ENCODE data around the gene RBM47. TPM values are rescaled to one million over a fixed set of nuclear protein-coding genes. Genes with fewer than 3 reads are reported as not detected.

Gene RBM47
- total RNA-seq, 1 donor from 2014 or later, result 4.6 TPM

GRCh38 chr4:40406340-40406739 lies 223.3 kb downstream of the RBM47 start:
- H3K4me3 Mint-ChIP-seq (ENCODE audit: unreplicated experiment), result no peak overlapping the region
- TF ChIP-seq, protein P1, sequence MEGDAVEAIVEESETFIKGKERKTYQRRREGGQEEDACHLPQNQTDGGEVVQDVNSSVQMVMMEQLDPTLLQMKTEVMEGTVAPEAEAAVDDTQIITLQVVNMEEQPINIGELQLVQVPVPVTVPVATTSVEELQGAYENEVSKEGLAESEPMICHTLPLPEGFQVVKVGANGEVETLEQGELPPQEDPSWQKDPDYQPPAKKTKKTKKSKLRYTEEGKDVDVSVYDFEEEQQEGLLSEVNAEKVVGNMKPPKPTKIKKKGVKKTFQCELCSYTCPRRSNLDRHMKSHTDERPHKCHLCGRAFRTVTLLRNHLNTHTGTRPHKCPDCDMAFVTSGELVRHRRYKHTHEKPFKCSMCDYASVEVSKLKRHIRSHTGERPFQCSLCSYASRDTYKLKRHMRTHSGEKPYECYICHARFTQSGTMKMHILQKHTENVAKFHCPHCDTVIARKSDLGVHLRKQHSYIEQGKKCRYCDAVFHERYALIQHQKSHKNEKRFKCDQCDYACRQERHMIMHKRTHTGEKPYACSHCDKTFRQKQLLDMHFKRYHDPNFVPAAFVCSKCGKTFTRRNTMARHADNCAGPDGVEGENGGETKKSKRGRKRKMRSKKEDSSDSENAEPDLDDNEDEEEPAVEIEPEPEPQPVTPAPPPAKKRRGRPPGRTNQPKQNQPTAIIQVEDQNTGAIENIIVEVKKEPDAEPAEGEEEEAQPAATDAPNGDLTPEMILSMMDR (IDR thresholded peaks at IDR 0.05; ENCODE audit: unreplicated experiment), result no peak

DNA sequence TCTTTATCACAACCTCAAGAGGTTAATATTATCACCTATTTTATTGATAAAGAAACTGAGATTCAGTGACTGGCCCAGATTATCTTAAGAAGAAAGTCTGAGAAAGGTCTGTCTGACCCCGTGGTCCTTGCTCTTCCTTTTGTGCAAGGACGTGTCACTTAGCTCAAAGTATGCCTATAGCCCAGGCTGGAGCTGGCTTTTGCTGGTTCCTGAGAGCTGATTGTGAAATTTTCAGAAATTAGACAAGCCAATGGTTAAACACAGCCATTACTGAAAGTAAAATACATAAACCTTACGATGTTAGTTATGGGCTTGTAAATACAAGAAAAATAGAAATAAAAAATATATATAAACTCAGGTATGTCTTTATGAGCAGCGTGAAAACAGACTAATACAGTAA lies 224.5 kb downstream of the RBM47 start:
- Mint-ChIP-seq H3K4me1 (ENCODE audit: unreplicated experiment) (no peaks in the 10 kb centered on the region), H3K9me3 (ENCODE audit: unreplicated experiment) (peaks cover 6% of the 10 kb centered on the region), H3K36me3 (ENCODE audit: low read depth, unreplicated experiment) (peaks cover 9% of the 10 kb centered on the region), H3K27ac (ENCODE audit: unreplicated experiment) (no peak overlapping the region), H3K27me3 (ENCODE audit: unreplicated experiment) (no peaks in the 10 kb centered on the region), H3K4me3 (ENCODE audit: unreplicated experiment) (no peak overlapping the region)
- no peak for DNase-seq (ENCODE audit: low spot score)
- TF ChIP-seq, protein P1 (IDR thresholded peaks at IDR 0.05; ENCODE audit: unreplicated experiment), result no peak

More at GRCh38 chr4:40406340-40406739, 223.3 kb downstream of the RBM47 start:
- Mint-ChIP-seq H3K9me3 (ENCODE audit: unreplicated experiment) (peaks cover 6% of the 10 kb centered on the region), H3K27ac (ENCODE audit: unreplicated experiment) (no peak overlapping the region), H3K36me3 (ENCODE audit: low read depth, unreplicated experiment) (peaks cover 9% of the 10 kb centered on the region), H3K27me3 (ENCODE audit: unreplicated experiment) (no peaks in the 10 kb centered on the region), H3K4me1 (ENCODE audit: unreplicated experiment) (no peaks in the 10 kb centered on the region)
- DNase-seq (ENCODE audit: low spot score), result no peak

- no peak overlapping the region for H3K27ac Mint-ChIP-seq (ENCODE audit: unreplicated experiment)
- DNase-seq (ENCODE audit: low spot score), result no peak
- H3K36me3 Mint-ChIP-seq (ENCODE audit: low read depth, unreplicated experiment), result peaks cover 9% of the 10 kb centered on the region
- no peaks in the 10 kb centered on the region for H3K27me3 Mint-ChIP-seq (ENCODE audit: unreplicated experiment)
- peaks cover 6% of the 10 kb centered on the region for H3K9me3 Mint-ChIP-seq (ENCODE audit: unreplicated experiment)
- no peak overlapping the region for H3K4me3 Mint-ChIP-seq (ENCODE audit: unreplicated experiment)
- TF ChIP-seq, protein P1 (IDR thresholded peaks at IDR 0.05; ENCODE audit: unreplicated experiment), result no peak
- peaks cover 4% of the 10 kb centered on the region for H3K4me1 Mint-ChIP-seq (ENCODE audit: unreplicated experiment)
Measured at GRCh38 chr4:40403081-40403480, 226.6 kb downstream of the RBM47 start.

DNA sequence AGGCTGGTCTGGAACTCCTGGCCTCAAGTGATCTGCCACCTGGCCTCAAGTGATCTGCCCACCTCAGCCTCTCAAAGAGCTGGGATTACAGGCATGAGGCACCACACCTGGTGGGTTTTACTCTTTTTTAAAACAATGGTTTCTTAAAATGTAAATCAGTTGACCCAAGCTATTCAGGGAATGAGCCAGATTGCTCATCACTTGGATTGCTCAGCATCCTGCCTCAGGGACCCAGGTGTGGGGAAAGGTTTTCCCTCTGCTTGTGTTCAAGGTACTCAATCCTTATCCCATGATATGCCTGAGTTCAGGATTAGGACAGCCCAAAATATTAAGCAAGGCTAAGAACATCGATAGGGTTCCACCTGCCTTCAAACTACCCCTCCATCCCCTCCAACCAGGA lies 227.1 kb downstream of the RBM47 start:
- Mint-ChIP-seq H3K9me3 (ENCODE audit: unreplicated experiment) (peaks cover 5% of the 10 kb centered on the region), H3K4me3 (ENCODE audit: unreplicated experiment) (no peak overlapping the region), H3K36me3 (ENCODE audit: low read depth, unreplicated experiment) (peaks cover 5% of the 10 kb centered on the region), H3K27ac (ENCODE audit: unreplicated experiment) (no peak overlapping the region), H3K27me3 (ENCODE audit: unreplicated experiment) (no peaks in the 10 kb centered on the region), H3K4me1 (ENCODE audit: unreplicated experiment) (peaks cover 4% of the 10 kb centered on the region)
- DNase-seq (ENCODE audit: low spot score), result no peak
- TF ChIP-seq, protein P1 (IDR thresholded peaks at IDR 0.05; ENCODE audit: unreplicated experiment), result no peak

DNA sequence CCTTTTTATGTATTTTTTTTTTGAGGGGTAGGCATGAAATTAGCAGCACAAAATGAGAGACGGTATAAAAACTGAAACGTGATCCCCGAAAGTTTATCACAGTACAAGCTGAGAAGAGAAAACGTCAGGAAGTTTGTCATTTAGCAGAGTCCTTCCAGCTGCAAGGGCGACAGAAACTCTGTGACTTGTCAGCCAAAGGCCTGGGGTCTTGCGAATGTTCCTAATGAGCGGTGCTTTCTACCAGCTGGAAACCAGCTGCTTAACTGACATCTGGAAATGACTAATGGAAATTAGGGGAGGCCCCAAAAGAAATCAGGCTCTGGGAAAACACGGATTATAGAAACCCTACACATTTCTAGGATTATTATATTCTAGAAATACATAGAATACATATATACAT lies 228.0 kb downstream of the RBM47 start:
- Mint-ChIP-seq H3K36me3 (ENCODE audit: low read depth, unreplicated experiment) (no peaks in the 10 kb centered on the region), H3K27ac (ENCODE audit: unreplicated experiment) (no peak overlapping the region), H3K4me1 (ENCODE audit: unreplicated experiment) (peaks cover 4% of the 10 kb centered on the region), H3K4me3 (ENCODE audit: unreplicated experiment) (no peak overlapping the region), H3K9me3 (ENCODE audit: unreplicated experiment) (no peaks in the 10 kb centered on the region), H3K27me3 (ENCODE audit: unreplicated experiment) (no peaks in the 10 kb centered on the region)
- TF ChIP-seq, protein P1 (IDR thresholded peaks at IDR 0.05; ENCODE audit: unreplicated experiment), result no peak
- no peak for DNase-seq (ENCODE audit: low spot score)

Data from endothelial cell (in vitro differentiated cells).